ENCODE data around the gene ANK2. TPM values are rescaled to one million over a fixed set of nuclear protein-coding genes. Genes with fewer than 3 reads are reported as not detected.

Gene ANK2
- total RNA-seq, 1 donor from 2014 or later: 9.4 TPM

DNA sequence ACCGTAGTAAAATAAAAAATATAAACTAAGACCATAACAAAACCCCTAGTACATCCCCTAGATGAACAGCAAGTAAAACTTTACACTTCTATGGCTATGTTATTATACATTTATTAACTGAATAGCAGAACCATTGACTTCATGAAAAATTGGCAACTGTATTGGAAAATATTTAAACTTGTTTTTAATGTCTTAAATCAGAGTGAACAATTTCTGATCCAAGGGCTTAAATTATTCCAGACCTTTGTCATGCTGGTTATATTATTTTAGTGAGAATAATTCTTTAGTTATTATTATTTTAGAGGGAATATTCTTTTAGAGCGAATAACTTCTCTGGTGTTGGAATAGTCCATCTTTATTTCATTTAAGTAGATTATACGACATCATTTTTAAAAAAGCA is 265.0 kb downstream of the ANK2 start:
- DNase-seq (ENCODE audit: low spot score in 2 of 2): no peak
- Histone ChIP-seq H3K4me1 (no peaks in the 10 kb centered on the region), H3K9me3 (no peaks in the 10 kb centered on the region), H3K36me3 (no peaks in the 10 kb centered on the region), H3K4me3 (no peak overlapping the region), H3K27ac (no peak overlapping the region), H3K27me3 (no peaks in the 10 kb centered on the region)
- intact Hi-C loops (cut with DNase I): no loop called here
- TF ChIP-seq, protein P1, sequence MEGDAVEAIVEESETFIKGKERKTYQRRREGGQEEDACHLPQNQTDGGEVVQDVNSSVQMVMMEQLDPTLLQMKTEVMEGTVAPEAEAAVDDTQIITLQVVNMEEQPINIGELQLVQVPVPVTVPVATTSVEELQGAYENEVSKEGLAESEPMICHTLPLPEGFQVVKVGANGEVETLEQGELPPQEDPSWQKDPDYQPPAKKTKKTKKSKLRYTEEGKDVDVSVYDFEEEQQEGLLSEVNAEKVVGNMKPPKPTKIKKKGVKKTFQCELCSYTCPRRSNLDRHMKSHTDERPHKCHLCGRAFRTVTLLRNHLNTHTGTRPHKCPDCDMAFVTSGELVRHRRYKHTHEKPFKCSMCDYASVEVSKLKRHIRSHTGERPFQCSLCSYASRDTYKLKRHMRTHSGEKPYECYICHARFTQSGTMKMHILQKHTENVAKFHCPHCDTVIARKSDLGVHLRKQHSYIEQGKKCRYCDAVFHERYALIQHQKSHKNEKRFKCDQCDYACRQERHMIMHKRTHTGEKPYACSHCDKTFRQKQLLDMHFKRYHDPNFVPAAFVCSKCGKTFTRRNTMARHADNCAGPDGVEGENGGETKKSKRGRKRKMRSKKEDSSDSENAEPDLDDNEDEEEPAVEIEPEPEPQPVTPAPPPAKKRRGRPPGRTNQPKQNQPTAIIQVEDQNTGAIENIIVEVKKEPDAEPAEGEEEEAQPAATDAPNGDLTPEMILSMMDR (IDR thresholded peaks at IDR 0.05): no peak

GRCh38 chr4:113316879-113317278 is 267.4 kb downstream of the ANK2 start:
- TF ChIP-seq, protein P1 (IDR thresholded peaks at IDR 0.05): no peak
- Histone ChIP-seq H3K9me3 (no peaks in the 10 kb centered on the region), H3K4me3 (peak overlapping the region in 1 of 2 donors; percentile 11), H3K27me3 (no peaks in the 10 kb centered on the region), H3K4me1 (no peaks in the 10 kb centered on the region), H3K27ac (peak overlapping the region; percentile 26 to 57), H3K36me3 (no peaks in the 10 kb centered on the region)
- peak in 1 of 2 donors; percentile 60 for DNase-seq (ENCODE audit: low spot score in 2 of 2)
- intact Hi-C loops (cut with DNase I): no loop called here

- TF ChIP-seq, protein P1 (IDR thresholded peaks at IDR 0.05): no peak
- H3K4me3 ChIP-seq: no peak overlapping the region
- DNase-seq (ENCODE audit: low spot score in 2 of 2): no peak
Observed at GRCh38 chr4:113317523-113317922, 268.1 kb downstream of the ANK2 start.

GRCh38 chr4:113322736-113323135 is 273.3 kb downstream of the ANK2 start:
- Histone ChIP-seq H3K36me3 (no peaks in the 10 kb centered on the region), H3K4me3 (no peak overlapping the region), H3K4me1 (no peaks in the 10 kb centered on the region), H3K9me3 (no peaks in the 10 kb centered on the region), H3K27ac (no peak overlapping the region), H3K27me3 (no peaks in the 10 kb centered on the region)
- TF ChIP-seq, protein P1 (IDR thresholded peaks at IDR 0.05): no peak
- intact Hi-C loops (cut with DNase I): no loop called here
- no peak for DNase-seq (ENCODE audit: low spot score in 2 of 2)

More at GRCh38 chr4:113317523-113317922, 268.1 kb downstream of the ANK2 start:
- Histone ChIP-seq H3K27me3 (no peaks in the 10 kb centered on the region), H3K9me3 (no peaks in the 10 kb centered on the region), H3K36me3 (no peaks in the 10 kb centered on the region), H3K27ac (peak overlapping the region; percentile 26 to 57), H3K4me1 (no peaks in the 10 kb centered on the region)
- intact Hi-C loops (cut with DNase I): no loop called here

GRCh38 chr4:113325876-113326615 is 276.6 kb downstream of the ANK2 start:
- intact Hi-C loops (cut with DNase I): no loop called here
- no peaks in the 10 kb centered on the region for H3K9me3 ChIP-seq

More at GRCh38 chr4:113325876-113326615, 276.6 kb downstream of the ANK2 start:
- no peaks in the 10 kb centered on the region for H3K36me3 ChIP-seq
- H3K27ac ChIP-seq: no peak overlapping the region
- H3K4me3 ChIP-seq: no peak overlapping the region
- TF ChIP-seq, protein P1 (IDR thresholded peaks at IDR 0.05): no peak
- no peaks in the 10 kb centered on the region for H3K4me1 ChIP-seq
- no peaks in the 10 kb centered on the region for H3K27me3 ChIP-seq
- DNase-seq (ENCODE audit: low spot score in 2 of 2): no peak
